ENCODE measurements around the gene EIF3D. TPM values are rescaled to one million over a fixed set of nuclear protein-coding genes. Genes with fewer than 3 reads are reported as not detected.

EIF3D gene
- total RNA-seq, 6 experiments from 2014 or later, result 163 to 177 (median 172) TPM

GRCh38 chr22:36486619-36487384 lies 42.2 kb downstream of the EIF3D start:
- TF ChIP-seq CTCF (IDR thresholded peaks at IDR 0.05), result peak; percentile 87
- DNase-seq, result peak; percentile 51
- Mint-ChIP-seq H3K27ac (no peak overlapping the region), H3K4me1 (ENCODE audit: low read depth) (no peaks in the 10 kb centered on the region), H3K27me3 (ENCODE audit: insufficient read depth) (peaks cover 2% of the 10 kb centered on the region), H3K4me3 (no peak overlapping the region), H3K36me3 (ENCODE audit: low read depth) (peaks cover 7% of the 10 kb centered on the region; the same call in 1 of the 2 replicates), H3K9me3 (peaks cover 10% of the 10 kb centered on the region)

- no peak for TF ChIP-seq CTCF (IDR thresholded peaks at IDR 0.05)
- H3K4me1 Mint-ChIP-seq (ENCODE audit: low read depth), result peaks cover 9% of the 10 kb centered on the region
- peak; percentile 94 for DNase-seq
- H3K4me3 Mint-ChIP-seq, result peak within 1 kb of the TSS; percentile 91
- peak within 1 kb of the TSS; percentile 99 for H3K27ac Mint-ChIP-seq
- H3K27me3 Mint-ChIP-seq (ENCODE audit: insufficient read depth), result peaks cover 5% of the 10 kb centered on the region
- no peaks in the 10 kb centered on the region; the same call in 1 of the 2 replicates for H3K9me3 Mint-ChIP-seq
- peaks cover 14% of the 10 kb centered on the region for H3K36me3 Mint-ChIP-seq (ENCODE audit: low read depth)
These were observed 47.4 kb downstream of the EIF3D start, which contains the start of gene TXN2 for GRCh38 chr22:36481393-36482168. Gene TXN2, minus strand, starts transcription at chr22:36481640. Its CDS starts 803 bp downstream, at chr22:36480837.

GRCh38 chr22:36480941-36481392 lies 48.0 kb downstream of the EIF3D start:
- DNase-seq, result no peak
- TF ChIP-seq CTCF (IDR thresholded peaks at IDR 0.05), result no peak
- H3K36me3 Mint-ChIP-seq (ENCODE audit: low read depth), result peaks cover 19% of the 10 kb centered on the region
- H3K27me3 Mint-ChIP-seq (ENCODE audit: insufficient read depth), result peaks cover 5% of the 10 kb centered on the region; the same call in 1 of the 2 replicates
- H3K4me3 Mint-ChIP-seq, result peak overlapping the region; percentile 91
- no peaks in the 10 kb centered on the region for H3K9me3 Mint-ChIP-seq
- peaks cover 9% of the 10 kb centered on the region for H3K4me1 Mint-ChIP-seq (ENCODE audit: low read depth)
- H3K27ac Mint-ChIP-seq, result peak overlapping the region; percentile 99

- no peak for TF ChIP-seq CTCF (IDR thresholded peaks at IDR 0.05)
- peaks cover 27% of the 10 kb centered on the region for H3K36me3 Mint-ChIP-seq (ENCODE audit: low read depth)
- no peak overlapping the region for H3K27ac Mint-ChIP-seq
- no peak for DNase-seq
- H3K27me3 Mint-ChIP-seq (ENCODE audit: insufficient read depth), result peaks cover 4% of the 10 kb centered on the region; the same call in 1 of the 2 replicates
- H3K9me3 Mint-ChIP-seq, result no peaks in the 10 kb centered on the region
- H3K4me1 Mint-ChIP-seq (ENCODE audit: low read depth), result peaks cover 9% of the 10 kb centered on the region
- no peak overlapping the region for H3K4me3 Mint-ChIP-seq
These were observed 50.0 kb downstream of the EIF3D start for GRCh38 chr22:36478966-36479365.

- TF ChIP-seq CTCF (IDR thresholded peaks at IDR 0.05), result no peak
- Mint-ChIP-seq H3K27me3 (ENCODE audit: insufficient read depth) (no peaks in the 10 kb centered on the region; the same call in 1 of the 2 replicates), H3K27ac (peak overlapping the region; percentile 13), H3K9me3 (no peaks in the 10 kb centered on the region), H3K4me1 (ENCODE audit: low read depth) (peaks cover 27% of the 10 kb centered on the region), H3K36me3 (ENCODE audit: low read depth) (peaks cover 33% of the 10 kb centered on the region), H3K4me3 (no peak overlapping the region)
- DNase-seq, result no peak
These were observed 53.6 kb downstream of the EIF3D start for GRCh38 chr22:36475341-36475740.
